ENCODE results near the gene SERPINA1. TPM values are rescaled to one million over a fixed set of nuclear protein-coding genes. Genes with fewer than 3 reads are reported as not detected.

SERPINA1 gene
- total and polyA plus RNA-seq, 2 donors (not counting 1 experiment from before 2014, with no cell fraction given), result 0.39 TPM; not detected in 1

DNA sequence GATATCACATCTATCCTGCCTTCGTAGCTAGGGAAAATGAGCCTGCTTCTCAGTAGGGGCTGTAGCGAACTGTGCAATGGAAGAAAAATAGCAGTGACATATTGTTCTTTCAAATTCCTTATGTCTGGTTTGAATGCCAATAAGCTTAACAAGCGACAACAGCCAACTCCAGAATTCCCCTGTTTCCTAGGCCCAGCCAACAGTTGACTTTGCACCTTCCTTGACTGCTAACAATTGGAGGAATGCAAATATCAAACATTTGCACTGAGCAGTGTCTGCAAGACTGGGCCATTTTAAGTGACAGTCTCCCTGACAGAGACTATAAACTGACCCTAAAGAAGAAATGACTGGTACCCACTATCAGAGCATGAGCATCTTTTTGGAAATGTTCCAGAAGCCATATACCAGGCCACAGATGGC lies 12.0 kb upstream of the SERPINA1 start:
- Histone ChIP-seq H3K9me3 (ENCODE audit: control insufficient read depth, insufficient read depth, low read depth, low read length) (no peaks in the 10 kb centered on the region), H3K79me2 (ENCODE audit: control insufficient read depth, insufficient read depth, low read length) (no peaks in the 10 kb centered on the region), H3K36me3 (ENCODE audit: control insufficient read depth, insufficient read depth, low read length) (no peaks in the 10 kb centered on the region), H3K4me2 (ENCODE audit: extremely low read depth, insufficient read depth, low read length) (no peak overlapping the region), H3K4me1 (ENCODE audit: control insufficient read depth, extremely low read depth, insufficient read depth, low read length) (no peaks in the 10 kb centered on the region), H3K4me3 (replicated peaks in 1 of 4; ENCODE audit: control extremely low read depth in 1 of 4, insufficient read depth in 1 of 4, low read depth in 3 of 4, low read length in 4 of 4) (no peak overlapping the region), H2AFZ (ENCODE audit: low read length) (no peak overlapping the region), H4K20me1 (ENCODE audit: control insufficient read depth, extremely low read depth, insufficient read depth, low read length) (no peaks in the 10 kb centered on the region), H3K27me3 (ENCODE audit: control insufficient read depth, insufficient read depth, low read length) (no peaks in the 10 kb centered on the region), H3K9ac (ENCODE audit: insufficient read depth, low read length) (no peak overlapping the region), H3K27ac (ENCODE audit: insufficient read depth, low read length) (no peak overlapping the region)
- DNase-seq (ENCODE audit: low read depth in 2 of 2), result peak in 1 of 2 donors; percentile 56
- TF ChIP-seq, protein P1, sequence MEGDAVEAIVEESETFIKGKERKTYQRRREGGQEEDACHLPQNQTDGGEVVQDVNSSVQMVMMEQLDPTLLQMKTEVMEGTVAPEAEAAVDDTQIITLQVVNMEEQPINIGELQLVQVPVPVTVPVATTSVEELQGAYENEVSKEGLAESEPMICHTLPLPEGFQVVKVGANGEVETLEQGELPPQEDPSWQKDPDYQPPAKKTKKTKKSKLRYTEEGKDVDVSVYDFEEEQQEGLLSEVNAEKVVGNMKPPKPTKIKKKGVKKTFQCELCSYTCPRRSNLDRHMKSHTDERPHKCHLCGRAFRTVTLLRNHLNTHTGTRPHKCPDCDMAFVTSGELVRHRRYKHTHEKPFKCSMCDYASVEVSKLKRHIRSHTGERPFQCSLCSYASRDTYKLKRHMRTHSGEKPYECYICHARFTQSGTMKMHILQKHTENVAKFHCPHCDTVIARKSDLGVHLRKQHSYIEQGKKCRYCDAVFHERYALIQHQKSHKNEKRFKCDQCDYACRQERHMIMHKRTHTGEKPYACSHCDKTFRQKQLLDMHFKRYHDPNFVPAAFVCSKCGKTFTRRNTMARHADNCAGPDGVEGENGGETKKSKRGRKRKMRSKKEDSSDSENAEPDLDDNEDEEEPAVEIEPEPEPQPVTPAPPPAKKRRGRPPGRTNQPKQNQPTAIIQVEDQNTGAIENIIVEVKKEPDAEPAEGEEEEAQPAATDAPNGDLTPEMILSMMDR (conservative IDR thresholded peaks at IDR 0.05 in 1 of 2, IDR thresholded peaks at IDR 0.05 in 1 of 2; ENCODE audit: low read depth in 1 of 2, low read length in 2 of 2), result no peak
- TF ChIP-seq EZH2 (IDR thresholded peaks at IDR 0.05; ENCODE audit: low read length, missing control alignments), result no peak

DNA sequence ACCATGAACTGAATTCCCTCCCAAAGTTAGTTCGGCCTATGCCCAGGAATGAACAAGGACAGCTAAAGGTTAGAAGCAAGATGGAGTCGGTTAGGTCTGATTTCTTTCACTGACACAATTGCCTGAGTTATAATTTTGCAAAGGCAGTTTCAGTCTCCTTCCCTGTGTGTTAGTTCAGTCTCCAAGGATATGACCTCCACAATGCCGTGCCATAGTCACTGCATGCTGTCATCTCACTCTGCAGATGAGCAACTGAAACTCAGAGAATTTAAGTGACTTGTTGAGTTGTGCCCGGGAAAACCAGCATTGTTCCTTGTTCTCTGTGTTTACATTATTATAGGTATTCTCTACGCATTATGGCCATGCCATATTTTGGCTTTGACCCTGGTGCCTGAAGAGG lies 10.1 kb upstream of the SERPINA1 start:
- Histone ChIP-seq H2AFZ (ENCODE audit: low read length) (no peak overlapping the region), H3K27ac (ENCODE audit: insufficient read depth, low read length) (no peak overlapping the region), H3K4me1 (ENCODE audit: control insufficient read depth, extremely low read depth, insufficient read depth, low read length) (no peaks in the 10 kb centered on the region), H4K20me1 (ENCODE audit: control insufficient read depth, extremely low read depth, insufficient read depth, low read length) (no peaks in the 10 kb centered on the region), H3K4me2 (ENCODE audit: extremely low read depth, insufficient read depth, low read length) (no peak overlapping the region), H3K4me3 (replicated peaks in 1 of 4; ENCODE audit: control extremely low read depth in 1 of 4, insufficient read depth in 1 of 4, low read depth in 3 of 4, low read length in 4 of 4) (no peak overlapping the region), H3K27me3 (ENCODE audit: control insufficient read depth, insufficient read depth, low read length) (no peaks in the 10 kb centered on the region), H3K79me2 (ENCODE audit: control insufficient read depth, insufficient read depth, low read length) (no peaks in the 10 kb centered on the region), H3K9me3 (ENCODE audit: control insufficient read depth, insufficient read depth, low read depth, low read length) (no peaks in the 10 kb centered on the region), H3K9ac (ENCODE audit: insufficient read depth, low read length) (no peak overlapping the region), H3K36me3 (ENCODE audit: control insufficient read depth, insufficient read depth, low read length) (no peaks in the 10 kb centered on the region)
- no peak for DNase-seq (ENCODE audit: low read depth in 2 of 2)
- TF ChIP-seq, protein P1 (conservative IDR thresholded peaks at IDR 0.05 in 1 of 2, IDR thresholded peaks at IDR 0.05 in 1 of 2; ENCODE audit: low read depth in 1 of 2, low read length in 2 of 2), result no peak
- TF ChIP-seq EZH2 (IDR thresholded peaks at IDR 0.05; ENCODE audit: low read length, missing control alignments), result no peak

DNA sequence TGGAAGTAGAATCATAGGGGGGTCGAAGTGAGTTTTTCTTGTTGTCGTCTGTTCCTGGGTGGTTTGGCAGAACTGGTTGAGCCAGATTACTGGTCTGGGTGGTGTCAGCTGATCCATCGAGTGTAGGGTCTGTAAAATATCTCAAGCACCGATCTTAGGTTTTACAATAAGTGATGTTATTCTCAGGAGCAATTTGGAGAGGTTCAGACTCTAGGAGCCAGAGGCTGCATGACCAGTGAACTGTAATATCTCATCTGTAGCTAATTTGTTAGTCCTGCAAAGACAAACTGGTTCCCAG lies 9.7 kb upstream of the SERPINA1 start:
- Histone ChIP-seq H3K36me3 (ENCODE audit: control insufficient read depth, insufficient read depth, low read length) (no peaks in the 10 kb centered on the region), H3K79me2 (ENCODE audit: control insufficient read depth, insufficient read depth, low read length) (no peaks in the 10 kb centered on the region), H3K9me3 (ENCODE audit: control insufficient read depth, insufficient read depth, low read depth, low read length) (no peaks in the 10 kb centered on the region), H3K27ac (ENCODE audit: insufficient read depth, low read length) (no peak overlapping the region), H2AFZ (ENCODE audit: low read length) (no peak overlapping the region), H3K9ac (ENCODE audit: insufficient read depth, low read length) (no peak overlapping the region), H3K4me2 (ENCODE audit: extremely low read depth, insufficient read depth, low read length) (no peak overlapping the region), H4K20me1 (ENCODE audit: control insufficient read depth, extremely low read depth, insufficient read depth, low read length) (no peaks in the 10 kb centered on the region), H3K4me1 (ENCODE audit: control insufficient read depth, extremely low read depth, insufficient read depth, low read length) (no peaks in the 10 kb centered on the region), H3K27me3 (ENCODE audit: control insufficient read depth, insufficient read depth, low read length) (no peaks in the 10 kb centered on the region), H3K4me3 (replicated peaks in 1 of 4; ENCODE audit: control extremely low read depth in 1 of 4, insufficient read depth in 1 of 4, low read depth in 3 of 4, low read length in 4 of 4) (no peak overlapping the region)
- no peak for DNase-seq (ENCODE audit: low read depth in 2 of 2)
- TF ChIP-seq, protein P1 (conservative IDR thresholded peaks at IDR 0.05 in 1 of 2, IDR thresholded peaks at IDR 0.05 in 1 of 2; ENCODE audit: low read depth in 1 of 2, low read length in 2 of 2), result no peak
- no peak for TF ChIP-seq EZH2 (IDR thresholded peaks at IDR 0.05; ENCODE audit: low read length, missing control alignments)
